IMR-90 (cell line): ENCODE data around the gene AMZ2. TPM values are rescaled to one million over a fixed set of nuclear protein-coding genes. Genes with fewer than 3 reads are reported as not detected.
"Not testable (repeated sequence)": the region's sequence is repeated elsewhere in the genome, so short reads cannot be mapped to it uniquely, and the experiment has no call there.

Experiments
- ATAC-seq: fragments of 200-7000 bp; cut with Tn5 transposase; 2 replicates; pipeline ENCODE4 v1.9.1; 2020; ENCODE audit warnings: low read depth, mild to moderate bottlenecking, moderate library complexity
- BruUV-seq: library from RNA; stranded (reverse); fragments of 400-500 nt; replicated peaks from 2 replicates; lab custom pipeline; 2021; lab: Mats Ljungman, UMichigan
- CTCF ChIA-PET: fragments of 300-600 bp; formaldehyde crosslinking; extraction: SDS; loops from one replicate; lab custom pipeline; 2021; ENCODE audit warnings: antibody characterized with exemption; lab: Yijun Ruan, JAX
- POLR2A ChIA-PET: fragments of 300-600 bp; sonication (Branson Sonifier 250); formaldehyde crosslinking; loops from one replicate; lab custom pipeline; 2022; ENCODE audit warnings: antibody characterized with exemption; ENCODE audit not compliant: unreplicated experiment; lab: Charles Lee
- DNase-seq: peaks from one replicate; pipeline ENCODE4 v3.0.0; 2013
- H2AFZ ChIP-seq: replicated peaks from 2 replicates; pipeline ENCODE3; 2013; ENCODE audit warnings: low read length, mild to moderate bottlenecking; ENCODE audit not compliant: poor library complexity
- H2AK5ac ChIP-seq: 2 replicates; pipeline ENCODE4 v1.6.1; 2013; ENCODE audit warnings: low read depth, low read length, inconsistent platforms
- H2AK9ac ChIP-seq: replicated peaks from 2 replicates; pipeline ENCODE3; 2013; ENCODE audit warnings: mild to moderate bottlenecking, low read depth, low read length, moderate library complexity; ENCODE audit not compliant: poor library complexity
- H2BK120ac ChIP-seq: 2 replicates; pipeline ENCODE4 v1.6.1; 2013; ENCODE audit warnings: low read depth, low read length, inconsistent platforms
- H2BK15ac ChIP-seq: 3 replicates; pipeline ENCODE4 v1.6.1; 2013; ENCODE audit warnings: low read depth, low read length, inconsistent platforms
- H2BK20ac ChIP-seq: 2 replicates; pipeline ENCODE4 v1.6.1; 2013; ENCODE audit warnings: low read depth, mild to moderate bottlenecking, inconsistent platforms, low read length, moderate library complexity
- H2BK5ac ChIP-seq: 2 replicates; pipeline ENCODE4 v1.6.1; 2013; ENCODE audit warnings: mild to moderate bottlenecking, low read depth, low read length, inconsistent platforms; ENCODE audit not compliant: poor library complexity, severe bottlenecking
- H3K14ac ChIP-seq: replicated peaks from 2 replicates; pipeline ENCODE4 v1.6.1; 2013; ENCODE audit warnings: low read depth, low read length, inconsistent platforms
- H3K18ac ChIP-seq: 2 replicates; pipeline ENCODE4 v1.6.1; 2013; ENCODE audit warnings: low read depth, low read length, control low read depth
- H3K23ac ChIP-seq: 2 replicates; pipeline ENCODE4 v1.6.1; 2013; ENCODE audit warnings: low read depth, low read length, inconsistent platforms
- H3K27ac ChIP-seq: 2 replicates; pipeline ENCODE4 v1.5.1; 2013; ENCODE audit warnings: mild to moderate bottlenecking, control low read depth, low read length; ENCODE audit not compliant: insufficient read depth
- H3K27me3 ChIP-seq: 2 replicates; pipeline ENCODE4 v1.6.1; 2013; ENCODE audit warnings: low read length; ENCODE audit not compliant: control insufficient read depth, insufficient read depth
- H3K36me3 ChIP-seq: 2 replicates; pipeline ENCODE4 v1.6.1; 2013; ENCODE audit warnings: low read length, mixed read lengths; ENCODE audit not compliant: control insufficient read depth, insufficient read depth
- H3K4ac ChIP-seq: 2 replicates; pipeline ENCODE4 v1.6.1; 2013; ENCODE audit warnings: low read depth, low read length, inconsistent platforms
- H3K4me1 ChIP-seq: 2 replicates; pipeline ENCODE4 v1.6.1; 2013; ENCODE audit warnings: low read length, mixed read lengths; ENCODE audit not compliant: control insufficient read depth, insufficient read depth
- H3K4me2 ChIP-seq: 2 replicates; pipeline ENCODE4 v1.6.1; 2013; ENCODE audit warnings: low read depth, mild to moderate bottlenecking, control low read depth, low read length, moderate library complexity
- H3K4me3 ChIP-seq: 2 replicates; pipeline ENCODE4 v1.5.1; 2013; ENCODE audit warnings: low read depth, mild to moderate bottlenecking, control low read depth, low read length, moderate library complexity; ENCODE audit not compliant: insufficient read depth
- H3K56ac ChIP-seq: 2 replicates; pipeline ENCODE4 v1.6.1; 2013; ENCODE audit warnings: low read length, inconsistent platforms; ENCODE audit not compliant: insufficient read depth; ENCODE audit errors: extremely low read depth
- H3K79me1 ChIP-seq, 2 experiments: 2 replicates each; pipeline ENCODE4 v1.6.1; 2013; ENCODE audit warnings: low read length in 2 of 2, inconsistent platforms in 1 of 2, low read depth in 1 of 2
- H3K9ac ChIP-seq: 2 replicates; pipeline ENCODE4 v1.6.1; 2013; ENCODE audit warnings: low read depth, low read length, control low read depth
- H3K9me1 ChIP-seq: 2 replicates; pipeline ENCODE4 v1.6.1; 2013; ENCODE audit warnings: low read length, inconsistent platforms; ENCODE audit not compliant: insufficient read depth
- H3K9me3 ChIP-seq: 2 replicates; pipeline ENCODE4 v1.6.1; 2013; ENCODE audit warnings: low read length; ENCODE audit not compliant: control insufficient read depth, insufficient read depth
- H4K20me1 ChIP-seq: 2 replicates; pipeline ENCODE4 v1.6.1; 2013; ENCODE audit warnings: low read length, inconsistent platforms; ENCODE audit not compliant: insufficient read depth
- H4K5ac ChIP-seq: 2 replicates; pipeline ENCODE4 v1.6.1; 2013; ENCODE audit warnings: mild to moderate bottlenecking, low read depth, low read length, control low read depth
- H4K8ac ChIP-seq, 2 experiments: 2 replicates each; pipeline ENCODE4 v1.6.1; 2013; ENCODE audit warnings: low read depth in 2 of 2, low read length in 2 of 2, control low read depth in 1 of 2, inconsistent platforms in 1 of 2
- H4K91ac ChIP-seq: 2 replicates; pipeline ENCODE4 v1.6.1; 2013; ENCODE audit warnings: low read depth, low read length, inconsistent platforms; ENCODE audit not compliant: insufficient read depth
- BHLHE40 ChIP-seq: fragments of 150-350 bp; IDR thresholded peaks from 2 replicates; pipeline ENCODE4 v1.6.1; 2016; ENCODE audit warnings: mild to moderate bottlenecking, low read depth, low read length
- FOS ChIP-seq: fragments of 150-350 bp; IDR thresholded peaks from 2 replicates; pipeline ENCODE4 v1.6.1; 2016; ENCODE audit warnings: low read depth, low read length
- MXI1 ChIP-seq: IDR thresholded peaks from 2 replicates; pipeline ENCODE4 v1.6.1; 2012; ENCODE audit warnings: low read depth, mild to moderate bottlenecking, low read length, moderate library complexity, borderline replicate concordance
- NFE2L2 ChIP-seq: fragments of 150-350 bp; IDR thresholded peaks from 2 replicates; pipeline ENCODE4 v1.6.1; 2016; ENCODE audit warnings: low read depth, mild to moderate bottlenecking, low read length
- RFX5 ChIP-seq: IDR thresholded peaks from 2 replicates; pipeline ENCODE4 v1.8.0; 2012; ENCODE audit warnings: low read depth, mild to moderate bottlenecking, low read length, moderate library complexity
- WGBS, 2 experiments: methylation state at CpG; one replicate each; pipeline versions ENCODE4 v1.1.5 to v1.1.7; 2013; ENCODE audit warnings: missing lambda C conversion rate in 2 of 2; ENCODE audit not compliant: insufficient read length in 1 of 2; ENCODE audit errors: extremely low coverage in 2 of 2; 5-methylcytosine and 5-hydroxymethylcytosine counted together
- dilution Hi-C: fragments of 300-500 bp; cut with HindIII; formaldehyde crosslinking; loops from one replicate; pipeline ENCODE4 v1.14.3; 2018; ENCODE audit warnings: low sequenced_read_pairs; ENCODE audit not compliant: unreplicated experiment
- in situ Hi-C: fragments of 300-500 bp; cut with MboI; formaldehyde crosslinking; loops from 3 replicates; pipeline ENCODE4 v1.14.3; 2019; ENCODE audit warnings: low sequenced_read_pairs, inconsistent platforms, mixed read lengths
- intact Hi-C: fragments of 100-400 bp; cut with micrococcal nuclease; formaldehyde crosslinking; loops from 2 replicates; pipeline ENCODE4 v1.10.0; 2022
- polyA plus RNA-seq, 3 experiments: library from polyadenylated mRNA; depleted of rRNA; stranded (reverse); fragments of >200 nt; gene quantifications; 2 replicates each; pipeline ENCODE4 v1.2.3, GENCODE V29; 2012; ENCODE audit warnings: low replicate concordance in 1 of 3
- total RNA-seq: library from RNA; depleted of rRNA; stranded (reverse); fragments of >200 nt; gene quantifications from 2 replicates; pipeline ENCODE4 v1.2.3, GENCODE V29; 2012
- TF ChIP-seq, protein P1 (sequence below): fragments of 150-350 bp; IDR thresholded peaks from 2 replicates; pipeline ENCODE4 v1.6.1; 2016; ENCODE audit warnings: low read depth, mild to moderate bottlenecking, low read length, moderate library complexity, borderline replicate concordance

AMZ2 gene
- total and polyA plus RNA-seq, 2 of the 4 experiments (the other 2 are of a cell fraction), result 65.4 to 90.2 TPM

- Histone ChIP-seq H3K14ac (no peak overlapping the region), H3K36me3 (no peaks in the 10 kb centered on the region), H2BK5ac (no peak overlapping the region), H3K18ac (no peak overlapping the region), H2AFZ (no peak overlapping the region), H4K5ac (no peak overlapping the region), H3K4me3 (no peak overlapping the region), H3K4me1 (no peaks in the 10 kb centered on the region), H3K23ac (no peak overlapping the region), H3K27ac (no peak overlapping the region), H3K9ac (no peak overlapping the region), H3K56ac (no peak overlapping the region), H2BK20ac (no peak overlapping the region), H3K4ac (no peak overlapping the region), H3K9me1 (no peaks in the 10 kb centered on the region), H3K27me3 (no peaks in the 10 kb centered on the region), H4K8ac (no peak overlapping the region), H4K91ac (no peak overlapping the region), H3K4me2 (no peak overlapping the region), H3K79me1 (no peaks in the 10 kb centered on the region), H2BK120ac (no peak overlapping the region), H2AK5ac (no peak overlapping the region), H3K9me3 (no peaks in the 10 kb centered on the region), H2AK9ac (no peak overlapping the region), H2BK15ac (no peak overlapping the region), H4K20me1 (no peaks in the 10 kb centered on the region)
- POLR2A ChIA-PET, result no interaction called here
- dilution Hi-C loops, result no loop called here
- no peak for TF ChIP-seq RFX5
- TF ChIP-seq BHLHE40, result no peak
- TF ChIP-seq FOS, result no peak
- no peak for TF ChIP-seq NFE2L2
- TF ChIP-seq MXI1, result no peak
- TF ChIP-seq, protein P1, sequence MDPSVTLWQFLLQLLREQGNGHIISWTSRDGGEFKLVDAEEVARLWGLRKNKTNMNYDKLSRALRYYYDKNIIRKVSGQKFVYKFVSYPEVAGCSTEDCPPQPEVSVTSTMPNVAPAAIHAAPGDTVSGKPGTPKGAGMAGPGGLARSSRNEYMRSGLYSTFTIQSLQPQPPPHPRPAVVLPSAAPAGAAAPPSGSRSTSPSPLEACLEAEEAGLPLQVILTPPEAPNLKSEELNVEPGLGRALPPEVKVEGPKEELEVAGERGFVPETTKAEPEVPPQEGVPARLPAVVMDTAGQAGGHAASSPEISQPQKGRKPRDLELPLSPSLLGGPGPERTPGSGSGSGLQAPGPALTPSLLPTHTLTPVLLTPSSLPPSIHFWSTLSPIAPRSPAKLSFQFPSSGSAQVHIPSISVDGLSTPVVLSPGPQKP, result no peak
- CTCF ChIA-PET, result no interaction called here
- ATAC-seq, result no peak
- WGBS, 2 experiments, result 100% methylated on average over 1 of the region's 8 CpGs; no CpG with 5 or more reads in 1 of the 2 experiments
- intact Hi-C loops, result no loop called here
- in situ Hi-C loops, result no loop called here
- BruUV-seq, result no TSS peak
- DNase-seq, result no peak
Measured at GRCh38 chr17:68222606-68223005, 25.2 kb upstream of the AMZ2 start.

GRCh38 chr17:68225055-68225454, 22.8 kb upstream of the AMZ2 start:
- H3K79me1 ChIP-seq, H3K27ac ChIP-seq, H2BK120ac ChIP-seq, H2BK15ac ChIP-seq, DNase-seq, H2BK5ac ChIP-seq, H3K4me2 ChIP-seq, POLR2A ChIA-PET, intact Hi-C loops, H4K20me1 ChIP-seq, H2AK5ac ChIP-seq, H4K8ac ChIP-seq, H2AK9ac ChIP-seq, ATAC-seq, H3K9ac ChIP-seq, H3K18ac ChIP-seq, H3K56ac ChIP-seq, H2BK20ac ChIP-seq, in situ Hi-C loops, H3K4me3 ChIP-seq, H2AFZ ChIP-seq, H3K14ac ChIP-seq, H4K5ac ChIP-seq, CTCF ChIA-PET, H3K4ac ChIP-seq, BruUV-seq, H3K27me3 ChIP-seq, H3K23ac ChIP-seq, H3K9me1 ChIP-seq, H3K9me3 ChIP-seq, H4K91ac ChIP-seq, dilution Hi-C loops, H3K4me1 ChIP-seq, H3K36me3 ChIP-seq: not testable (repeated sequence)
- no CpG with 5 or more reads among the region's 4 CpGs for WGBS, 2 experiments
